GM04504 (cell line): ENCODE results near the gene LBR.
A peak's percentile ranks its signal among the peaks of the same experiment; 100 is the strongest.

ENCODE experiments used
- DNase-seq: peaks from one replicate; pipeline ENCODE4 v3.0.0-alpha.2; 2012; ENCODE audit warnings: low read depth

LBR gene

DNA sequence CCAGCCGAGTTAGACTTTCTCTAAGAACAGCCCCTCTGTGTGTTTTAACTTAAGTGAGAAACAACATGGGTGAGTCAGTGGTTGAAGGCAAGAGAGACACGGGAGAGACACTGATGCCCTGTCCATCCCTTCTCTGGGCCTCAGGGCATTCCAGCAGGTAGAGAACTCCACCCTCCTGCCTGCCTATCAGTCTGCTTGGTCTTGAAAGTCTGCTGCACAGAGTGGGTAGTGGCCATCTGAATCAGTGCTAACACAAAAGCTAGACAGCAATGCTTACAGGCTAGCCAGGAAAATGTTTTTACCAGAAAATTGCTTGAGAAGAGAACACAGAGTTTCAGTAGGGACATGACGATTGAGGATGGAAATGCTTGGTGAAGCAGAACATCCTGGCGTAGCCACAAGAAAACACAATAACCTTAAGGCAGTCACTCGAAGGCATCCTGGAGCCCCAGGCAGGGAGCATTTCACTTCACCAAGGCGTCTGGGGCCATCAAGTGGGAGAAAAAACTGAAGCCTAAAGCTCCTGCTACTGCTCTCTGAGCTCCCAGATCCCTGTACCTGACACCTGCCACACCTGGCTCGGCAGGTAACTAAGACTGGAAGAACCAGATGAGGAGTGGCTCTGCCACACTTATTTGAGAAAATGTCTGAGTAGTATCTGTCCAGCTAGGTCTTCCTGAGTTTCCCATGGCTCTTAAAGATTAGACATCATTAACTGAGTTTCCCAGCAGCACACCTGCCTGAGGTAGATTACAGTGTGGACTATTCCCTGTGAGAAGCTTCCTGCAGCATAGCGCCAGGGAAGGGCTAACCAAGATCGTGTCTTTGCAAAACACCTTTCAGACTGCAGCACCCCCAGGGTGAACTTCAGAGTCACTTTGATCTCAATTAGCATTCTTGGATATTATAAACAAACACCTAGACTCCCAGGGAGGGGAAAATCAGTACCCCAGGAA lies 18.1 kb upstream of the LBR start:
- DNase-seq, result no peak

DNA sequence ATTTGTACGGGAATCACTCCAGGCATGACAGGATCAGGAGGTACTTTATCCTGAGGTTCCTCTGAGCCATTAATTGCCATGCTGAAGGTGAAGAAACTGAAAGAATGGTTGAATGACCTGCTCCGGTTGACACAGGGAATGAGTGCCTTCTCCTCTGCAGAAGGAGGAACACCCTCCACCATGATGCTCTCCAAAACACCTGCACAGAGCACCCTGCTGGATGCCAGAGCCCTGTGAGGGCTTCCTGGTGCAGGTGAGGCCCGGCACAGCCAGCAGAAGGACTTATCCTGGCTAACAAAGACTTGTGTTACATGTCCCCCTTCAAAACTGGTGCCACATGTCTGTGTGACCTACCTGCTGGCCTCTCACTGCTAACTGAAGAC lies 14.3 kb upstream of the LBR start:
- DNase-seq, result no peak

- no peak for DNase-seq
Observed at GRCh38 chr1:225441314-225442122, 13.7 kb upstream of the LBR start.

DNA sequence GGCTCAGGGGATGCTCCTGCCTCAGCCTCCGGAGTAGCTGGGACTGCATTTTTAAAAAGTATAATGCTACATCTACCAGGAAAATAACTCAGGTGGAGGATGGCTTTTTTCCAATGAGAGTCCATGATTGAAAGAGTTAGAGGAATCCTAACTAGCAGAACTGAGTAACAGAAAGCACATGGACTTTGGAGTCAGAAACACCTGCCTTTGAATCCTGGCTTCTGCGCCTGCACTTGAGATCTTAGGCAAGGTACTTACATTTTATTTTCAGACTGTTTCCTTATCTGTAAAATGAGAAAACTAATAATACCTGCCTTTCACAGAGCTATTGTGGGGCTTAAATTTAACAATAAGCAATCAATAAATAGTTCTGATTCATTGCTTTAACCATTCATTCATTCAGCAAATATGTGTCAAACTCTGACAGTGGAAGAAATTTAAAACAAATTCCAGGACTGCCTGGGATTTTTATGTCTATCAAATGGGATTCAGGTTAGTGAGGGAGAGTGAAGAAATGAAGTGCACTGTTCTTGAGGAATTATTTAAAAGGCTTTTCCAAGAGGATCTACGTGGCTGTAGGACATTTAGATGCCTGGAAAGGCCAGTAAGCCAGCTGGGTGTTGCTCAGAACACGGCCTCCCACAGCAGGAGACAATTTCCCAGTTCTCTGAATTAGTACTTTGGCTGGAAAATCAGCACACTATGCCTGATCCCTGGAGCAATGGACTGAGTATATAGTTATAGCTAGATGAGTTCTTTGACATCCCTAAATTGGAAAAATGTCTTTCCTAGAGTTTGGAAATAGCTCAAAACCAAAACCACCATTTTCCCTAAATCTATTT lies 12.8 kb upstream of the LBR start:
- DNase-seq, result no peak

- no peak for DNase-seq
Observed at GRCh38 chr1:225437710-225438437, 10.0 kb upstream of the LBR start.

- no peak for DNase-seq
Observed at GRCh38 chr1:225435957-225436392, 8.1 kb upstream of the LBR start.

DNA sequence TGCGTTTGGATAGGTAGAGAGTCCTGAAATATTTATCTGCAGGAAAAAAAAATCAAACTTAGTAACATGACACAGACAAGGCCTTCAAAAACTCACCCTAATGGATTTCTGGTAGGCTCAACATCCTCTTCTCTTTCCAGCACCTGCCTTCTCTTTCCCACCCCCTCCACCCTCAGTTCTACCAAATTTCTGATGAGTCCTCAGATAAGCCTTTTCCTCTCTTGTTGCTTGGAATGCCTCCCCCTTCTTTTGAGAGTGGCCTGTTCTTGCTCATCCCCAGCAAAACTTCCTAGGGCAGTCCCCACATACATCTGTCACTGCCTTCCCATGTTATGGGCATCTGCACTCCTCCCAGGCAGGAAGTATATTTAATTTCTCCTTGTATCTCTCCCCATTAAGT lies 7.6 kb upstream of the LBR start:
- no peak for DNase-seq

- no peak for DNase-seq
Observed at GRCh38 chr1:225435076-225435475, 7.2 kb upstream of the LBR start.

- no peak for DNase-seq
Observed at GRCh38 chr1:225434046-225434445, 6.2 kb upstream of the LBR start.

GRCh38 chr1:225431081-225431863 lies 3.4 kb upstream of the LBR start:
- DNase-seq, result no peak

DNA sequence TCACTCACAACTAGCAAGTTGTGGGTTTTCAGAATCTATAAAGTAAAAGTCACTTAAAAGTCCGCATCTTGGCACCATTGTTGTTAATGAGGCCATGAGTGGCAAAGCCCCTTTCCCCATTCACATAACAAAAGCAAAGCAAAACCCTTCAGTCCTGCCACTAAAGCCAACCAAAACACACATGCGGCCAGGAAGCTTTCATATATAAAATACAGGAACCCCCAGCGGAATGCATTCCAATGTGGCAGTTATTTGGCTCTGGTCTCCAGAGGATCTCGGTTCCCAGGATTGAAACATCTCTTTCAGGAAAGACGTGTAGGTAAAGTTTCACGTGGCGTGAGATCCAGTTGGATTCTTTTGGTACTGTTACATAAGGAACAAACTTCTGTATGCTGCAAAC lies 2.5 kb upstream of the LBR start:
- DNase-seq, result no peak

- no peak for DNase-seq
Observed at GRCh38 chr1:225428881-225429455, 1.1 kb upstream of the LBR start.

- peak; percentile 79 for DNase-seq
Observed at GRCh38 chr1:225428068-225428880, 436 bp upstream of the LBR start.

DNA sequence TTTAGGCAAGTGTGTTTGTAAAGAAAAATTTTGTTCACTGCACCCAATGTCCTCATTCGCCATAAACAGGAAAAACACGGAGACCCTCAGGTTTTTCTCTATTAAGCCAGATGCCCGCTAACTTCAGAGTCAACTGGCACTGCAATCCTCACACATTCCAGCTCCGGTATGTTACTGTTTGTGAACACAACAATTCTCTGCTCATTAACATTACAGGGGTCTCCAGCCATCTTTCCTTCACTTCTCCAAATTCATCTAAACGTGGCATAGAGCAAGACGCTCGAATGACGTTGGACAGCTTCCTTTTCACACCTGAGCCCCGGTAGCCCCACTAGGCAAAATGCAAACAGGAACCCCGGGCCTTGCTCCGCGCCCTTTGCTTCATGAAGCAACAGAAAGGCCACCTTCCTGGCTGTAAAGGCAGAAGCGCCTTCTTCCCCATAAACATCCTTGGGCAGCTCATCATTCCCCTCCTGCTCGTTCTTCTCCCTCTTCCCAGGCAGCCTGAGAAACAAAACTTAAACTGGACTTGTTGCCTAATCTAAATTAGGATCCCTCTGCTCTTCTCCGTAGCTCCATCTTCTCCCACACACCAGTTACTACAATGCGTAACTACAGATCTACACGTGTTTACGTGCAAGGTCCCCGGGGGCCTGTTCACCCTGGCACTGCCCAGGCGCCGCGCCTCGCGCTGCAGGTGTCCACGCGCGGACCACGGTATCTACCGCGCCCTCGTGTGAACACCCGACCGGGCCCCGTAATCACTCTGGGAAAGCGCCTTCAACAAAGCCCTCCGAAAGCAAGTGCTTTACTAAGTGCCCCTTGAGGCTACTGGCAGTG lies 1.2 kb downstream of the LBR start:
- no peak for DNase-seq

DNA sequence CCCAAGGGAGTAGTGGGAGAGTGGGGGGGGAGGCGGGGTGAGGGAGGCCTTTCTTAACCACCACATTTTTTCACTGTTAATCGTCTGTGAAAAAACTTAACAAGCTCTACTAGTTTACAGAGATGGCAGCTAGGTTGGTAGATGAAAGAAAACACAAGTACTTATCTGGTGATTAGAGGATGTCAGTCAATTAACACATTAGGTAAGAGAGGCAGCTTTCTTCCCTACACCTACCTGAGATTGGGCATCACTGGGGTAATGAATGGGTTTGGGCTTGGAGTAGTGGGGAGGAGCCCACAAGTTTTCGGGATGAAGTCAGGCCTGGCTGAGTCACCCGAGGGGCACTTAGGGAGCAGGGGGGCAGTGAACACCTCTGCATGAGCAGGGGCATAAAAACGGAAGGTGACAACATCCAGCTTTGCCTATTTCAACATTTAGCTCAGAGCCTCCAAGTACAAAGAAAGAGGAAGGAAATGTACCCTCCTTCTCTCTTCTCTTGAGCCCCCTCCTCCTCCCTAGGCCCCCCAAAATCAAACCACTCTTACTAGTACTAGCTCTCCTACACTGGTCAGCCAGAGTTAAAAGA lies 2.5 kb downstream of the LBR start:
- no peak for DNase-seq

- no peak for DNase-seq
Observed at GRCh38 chr1:225424562-225425200, 3.2 kb downstream of the LBR start.

GRCh38 chr1:225423518-225423855 lies 4.4 kb downstream of the LBR start:
- no peak for DNase-seq
